Left renal cortex interstitium (tissue), 4 donors: ENCODE measurements around the gene TMEM161B. TPM values are rescaled to one million over a fixed set of nuclear protein-coding genes. Genes with fewer than 3 reads are reported as not detected.
"Not testable (repeated sequence)": the region's sequence is repeated elsewhere in the genome, so short reads cannot be mapped to it uniquely, and the experiment has no call there.

Experiments
- DNase-seq, 4 donors: peaks; one replicate each; pipeline ENCODE4 v3.0.0-alpha.2; 2013; ENCODE audit warnings: low read depth in 4 of 4, low spot score in 2 of 4, missing footprints in 1 of 4
- polyA plus RNA-seq, 4 donors: library from polyadenylated mRNA; unstranded; fragments of 120-200 nt; gene quantifications; one replicate each; pipeline ENCODE4 v1.2.1, GENCODE V29; 2013; ENCODE audit not compliant: insufficient read length in 4 of 4

TMEM161B gene
- polyA plus RNA-seq, 4 donors = 23.8 to 30.5 (median 28.4) TPM

DNA sequence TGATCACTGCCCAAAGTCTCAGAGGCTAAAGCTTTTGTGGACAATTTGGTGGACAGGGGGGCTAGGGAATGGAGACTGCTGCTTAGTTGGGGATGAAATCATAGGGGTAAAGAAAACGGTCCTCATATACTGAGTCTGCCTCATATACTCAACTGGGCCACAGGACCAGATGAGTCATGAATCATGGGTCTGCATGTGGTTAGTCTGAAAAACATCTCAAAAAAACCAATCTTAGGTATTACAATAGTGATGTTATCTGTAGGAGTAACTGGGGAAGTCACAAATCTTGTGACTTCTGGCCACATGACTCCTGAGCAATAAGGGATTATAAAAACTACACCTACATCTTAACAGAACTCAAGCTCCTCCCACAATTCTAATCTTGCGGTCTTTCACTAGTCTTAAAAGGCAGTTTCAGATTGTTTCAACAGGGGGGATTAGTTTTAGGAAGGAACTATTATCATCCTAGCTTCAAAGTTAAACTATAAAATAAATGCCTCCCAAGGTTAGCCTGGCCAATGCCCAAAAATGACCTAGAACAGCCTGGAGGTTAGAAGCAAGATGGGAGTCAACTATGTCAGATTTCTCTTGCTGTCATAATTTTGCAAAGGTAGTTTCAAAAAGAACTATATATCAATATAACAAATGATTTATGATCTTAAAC, 17.5 kb downstream of the TMEM161B start:
- no peak for DNase-seq

DNA sequence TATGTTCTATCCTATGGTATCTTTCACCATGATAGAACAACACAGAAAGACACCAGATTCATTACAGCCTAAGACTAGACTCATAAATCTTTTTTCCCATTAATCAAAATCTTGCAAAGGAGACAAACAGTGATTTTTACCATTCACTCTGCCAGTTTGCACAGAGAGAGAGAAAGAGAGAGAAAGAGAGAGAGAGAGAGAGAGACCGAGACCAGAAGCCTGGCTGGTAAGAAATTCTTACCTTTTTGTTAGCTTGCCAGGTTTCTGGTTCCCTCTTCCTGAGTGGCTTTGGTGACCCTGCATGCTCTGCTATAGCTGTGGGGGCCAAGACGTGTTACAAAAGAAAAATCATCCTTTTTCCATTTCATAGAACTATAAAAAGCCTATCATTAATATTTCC, 18.6 kb downstream of the TMEM161B start:
- DNase-seq = no peak

DNA sequence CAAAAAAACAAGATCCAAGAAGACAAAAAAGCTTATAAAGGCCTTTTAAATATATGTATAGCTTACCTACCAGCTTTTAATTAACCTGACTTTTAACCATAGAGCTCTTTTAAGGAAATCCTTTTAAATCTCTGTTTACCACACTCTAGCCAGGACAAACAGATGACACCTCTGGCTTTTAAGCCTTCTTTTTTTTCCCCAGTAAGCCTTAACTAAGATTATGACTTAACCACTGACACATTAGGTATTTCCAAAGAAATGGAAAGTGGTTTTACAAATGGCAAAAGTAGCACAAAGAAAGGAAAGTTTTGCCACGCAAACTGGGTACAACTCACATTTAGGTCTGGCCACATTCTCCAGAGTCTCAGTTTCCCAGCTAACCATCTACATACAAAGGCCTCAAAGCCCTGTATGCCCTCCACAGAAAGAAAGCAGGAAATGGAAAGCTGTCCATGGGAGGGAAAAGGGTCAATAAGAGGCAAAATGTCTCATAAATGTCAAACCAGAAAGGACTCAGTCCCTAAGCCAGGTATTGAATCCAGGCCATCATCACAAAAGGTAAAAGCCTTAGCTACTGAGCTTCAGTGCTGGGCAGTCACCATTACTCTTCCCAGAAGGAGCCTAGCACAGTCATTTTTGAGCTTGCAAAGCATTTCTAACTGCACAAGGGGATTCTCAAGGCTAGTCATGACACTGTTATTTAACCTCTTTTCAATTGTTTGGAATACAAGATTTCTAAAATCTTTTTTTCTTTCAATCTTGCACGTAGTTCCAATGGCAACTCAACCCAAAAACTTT, 19.7 kb downstream of the TMEM161B start:
- no peak for DNase-seq

- DNase-seq = no peak
Measured at GRCh38 chr5:88248094-88248493, 20.6 kb downstream of the TMEM161B start.

DNA sequence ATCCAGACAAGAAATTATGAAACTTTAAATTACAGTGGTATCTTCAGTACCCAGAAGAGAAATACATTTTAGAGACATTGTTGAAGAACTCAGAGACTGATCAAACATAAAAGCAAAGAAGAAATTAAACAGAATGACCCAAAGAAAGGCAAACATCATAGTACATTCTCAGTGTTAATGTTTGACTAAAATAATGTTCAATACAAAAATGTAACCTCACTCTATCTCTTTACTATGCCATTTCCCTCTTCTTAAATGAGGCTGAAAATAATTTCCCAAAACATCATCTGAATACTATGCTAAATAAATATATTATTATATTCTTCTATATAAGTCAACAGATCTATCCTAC, 22.8 kb downstream of the TMEM161B start:
- DNase-seq = no peak

GRCh38 chr5:88245241-88245892, 23.3 kb downstream of the TMEM161B start:
- no peak for DNase-seq

- DNase-seq = no peak
Measured at GRCh38 chr5:88244686-88245085, 24.0 kb downstream of the TMEM161B start.

- not testable (repeated sequence) for DNase-seq
Measured at GRCh38 chr5:88243493-88243892, 25.2 kb downstream of the TMEM161B start.

GRCh38 chr5:88238732-88239131, 29.9 kb downstream of the TMEM161B start:
- no peak for DNase-seq

GRCh38 chr5:88236866-88237642, 31.6 kb downstream of the TMEM161B start:
- no peak for DNase-seq

- no peak for DNase-seq
Measured at GRCh38 chr5:88235828-88236227, 32.8 kb downstream of the TMEM161B start.

DNA sequence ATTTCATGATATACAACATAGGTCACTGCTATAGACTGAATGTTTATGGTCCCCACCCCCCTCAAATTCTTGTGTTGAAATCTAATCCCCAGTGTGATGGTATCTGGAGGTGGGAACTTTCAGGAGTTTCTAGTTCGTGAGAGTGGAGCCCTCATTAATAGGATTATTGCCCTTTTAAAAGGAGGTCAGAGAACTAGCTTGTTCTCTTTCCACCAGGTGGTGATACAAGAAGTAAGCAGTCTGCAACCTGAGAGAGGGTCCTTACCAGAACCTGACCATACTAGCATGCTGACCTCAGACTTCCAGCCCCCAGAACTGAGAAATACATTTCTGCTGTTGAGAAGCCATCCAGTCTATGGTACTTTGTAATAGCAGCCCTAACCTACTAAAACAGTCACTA, 33.3 kb downstream of the TMEM161B start:
- DNase-seq = no peak

- no peak for DNase-seq
Measured at GRCh38 chr5:88230546-88231066, 38.0 kb downstream of the TMEM161B start.

DNA sequence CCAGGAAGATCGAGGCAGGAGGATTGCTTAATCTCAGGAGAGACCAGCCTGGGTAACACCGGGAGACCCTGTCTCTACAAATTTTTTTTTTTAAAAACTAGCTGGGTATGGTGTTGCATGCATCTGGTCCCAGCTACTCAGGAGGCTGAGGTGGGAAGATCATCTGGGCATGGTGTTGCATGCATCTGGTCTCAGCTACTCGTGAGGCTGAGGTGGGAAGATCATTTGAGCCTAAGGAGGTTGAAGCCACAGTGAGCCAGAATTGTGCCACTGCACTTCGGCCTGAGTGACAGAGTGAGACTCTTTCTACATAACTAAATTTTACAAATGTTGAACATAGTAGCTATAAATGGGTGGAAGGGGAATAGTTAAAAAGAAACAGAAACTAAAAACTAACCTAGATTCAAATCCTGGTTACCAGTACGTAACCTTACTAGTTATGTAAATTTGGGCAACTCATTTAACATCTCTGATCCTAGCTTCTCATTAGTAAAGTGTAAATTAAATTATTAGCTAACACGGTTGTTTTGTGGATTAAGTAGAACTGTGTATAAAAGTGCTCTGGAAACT, 41.7 kb downstream of the TMEM161B start:
- no peak for DNase-seq

- DNase-seq = no peak
Measured at GRCh38 chr5:88214655-88215054, 54.0 kb downstream of the TMEM161B start.

DNA sequence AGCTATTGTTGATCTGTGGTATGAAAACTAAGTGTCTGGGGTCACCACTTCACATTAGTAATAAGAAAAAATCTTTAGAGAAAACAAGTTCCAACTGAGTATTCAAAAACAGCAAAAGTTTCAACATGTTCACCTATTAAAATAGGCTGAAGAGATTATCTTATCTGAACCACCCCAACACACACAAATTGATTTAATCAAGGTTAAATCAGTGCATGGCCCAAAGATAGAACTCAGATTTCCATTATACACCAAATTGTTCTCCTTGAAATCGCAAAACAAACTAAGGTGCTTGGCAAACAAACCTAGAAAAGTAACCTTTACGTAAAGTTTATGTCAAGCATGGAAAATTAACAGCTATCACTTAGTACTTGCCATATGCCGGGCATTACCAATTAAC, 61.1 kb downstream of the TMEM161B start:
- DNase-seq = no peak

GRCh38 chr5:88203981-88204750, 64.5 kb downstream of the TMEM161B start:
- no peak for DNase-seq

- DNase-seq = no peak
Measured at GRCh38 chr5:88195636-88196035, 73.0 kb downstream of the TMEM161B start.

- no peak for DNase-seq
Measured at GRCh38 chr5:88193896-88194295, 74.7 kb downstream of the TMEM161B start.
